GM23248 (cell line): ENCODE data around the gene ZNF593OS. TPM values are rescaled to one million over a fixed set of nuclear protein-coding genes. Genes with fewer than 3 reads are reported as not detected.

ENCODE experiments used
- DNase-seq: peaks from one replicate; pipeline ENCODE4 v3.0.0-alpha.2; 2015
- H2AFZ ChIP-seq: fragments of 200-600 bp; sonication (generic); 2 replicates; pipeline ENCODE4 v1.6.1; 2016; ENCODE audit warnings: antibody characterized with exemption
- H3F3A ChIP-seq: fragments of 200-600 bp; sonication (generic); 2 replicates; pipeline ENCODE4 v1.6.1; 2016; ENCODE audit warnings: mild to moderate bottlenecking, antibody characterized with exemption, mixed run types; ENCODE audit not compliant: insufficient read depth
- H3K27ac ChIP-seq: fragments of 200-600 bp; sonication (generic); 2 replicates; pipeline ENCODE4 v1.5.1; 2016; ENCODE audit warnings: mild to moderate bottlenecking
- H3K27me3 ChIP-seq: fragments of 200-600 bp; sonication (generic); replicated peaks from 2 replicates; pipeline ENCODE4 v1.6.1; 2016; ENCODE audit warnings: mild to moderate bottlenecking; ENCODE audit not compliant: insufficient read depth
- H3K36me3 ChIP-seq: fragments of 200-600 bp; sonication (generic); 2 replicates; pipeline ENCODE4 v1.6.1; 2016; ENCODE audit warnings: low read depth, mild to moderate bottlenecking
- H3K4me1 ChIP-seq: fragments of 200-600 bp; sonication (generic); 2 replicates; pipeline ENCODE4 v1.6.1; 2016; ENCODE audit warnings: mild to moderate bottlenecking; ENCODE audit not compliant: insufficient read depth
- H3K4me2 ChIP-seq: fragments of 200-600 bp; sonication (generic); one replicate; pipeline ENCODE4 v1.6.1; 2016; ENCODE audit warnings: mild to moderate bottlenecking; ENCODE audit not compliant: unreplicated experiment
- H3K4me3 ChIP-seq: fragments of 200-600 bp; sonication (generic); 2 replicates; pipeline ENCODE4 v1.5.1; 2016; ENCODE audit warnings: mild to moderate bottlenecking
- H3K79me2 ChIP-seq: fragments of 200-600 bp; sonication (generic); 2 replicates; pipeline ENCODE4 v1.6.1; 2016; ENCODE audit warnings: mild to moderate bottlenecking; ENCODE audit not compliant: insufficient read depth
- H3K9ac ChIP-seq: fragments of 200-600 bp; sonication (generic); 2 replicates; pipeline ENCODE4 v1.6.1; 2016; ENCODE audit warnings: mild to moderate bottlenecking
- H3K9me2 ChIP-seq: fragments of 200-600 bp; sonication (generic); 2 replicates; pipeline ENCODE4 v1.6.1; 2016; ENCODE audit warnings: mixed run types, mild to moderate bottlenecking, moderate library complexity; ENCODE audit not compliant: insufficient read depth
- H3K9me3 ChIP-seq: fragments of 200-600 bp; sonication (generic); one replicate; pipeline ENCODE4 v1.6.1; 2017; ENCODE audit warnings: low read depth
- H4K20me1 ChIP-seq: fragments of 200-600 bp; sonication (generic); 2 replicates; pipeline ENCODE4 v1.6.0; 2016; ENCODE audit not compliant: insufficient read depth
- EZH2 ChIP-seq: fragments of 200-600 bp; sonication (generic); IDR thresholded peaks from 2 replicates; pipeline ENCODE4 v1.6.1; 2018; ENCODE audit warnings: antibody characterized with exemption, mild to moderate bottlenecking; ENCODE audit not compliant: insufficient read depth, poor library complexity, severe bottlenecking
- EZH2phosphoT487 ChIP-seq: fragments of 200-600 bp; sonication (generic); IDR thresholded peaks from 2 replicates; pipeline ENCODE4 v1.6.1; 2018; ENCODE audit warnings: antibody characterized with exemption, moderate library complexity, mild to moderate bottlenecking, low read depth; ENCODE audit not compliant: insufficient read depth
- WGBS, 2 experiments: methylation state at CpG; one replicate each; pipeline ENCODE4 v1.1.6; 2015 to 2017; ENCODE audit warnings: low lambda C conversion rate in 2 of 2, low coverage in 1 of 2; ENCODE audit errors: missing lambda C conversion rate in 2 of 2; 5-methylcytosine and 5-hydroxymethylcytosine counted together
- in situ Hi-C: fragments of 300-500 bp; cut with MboI; formaldehyde crosslinking; loops from 2 replicates; pipeline ENCODE4 v1.15.0; 2020
- polyA plus RNA-seq: library from polyadenylated mRNA; unstranded; fragments of >200 nt; fragmentation: Nextera tagmentation; extraction: Ambion mirVana; gene quantifications from 2 replicates; pipeline ENCODE4 v1.2.1, GENCODE V29; 2016
- total RNA-seq: library from RNA; depleted of rRNA; stranded (reverse); fragments of >200 nt; shearing (Covaris generic); gene quantifications from 2 replicates; pipeline ENCODE4 v1.2.3, GENCODE V29; 2014

ZNF593OS gene
- total and polyA plus RNA-seq, 2 experiments from 2014 or later, result 0.85 TPM; not detected in 1

DNA sequence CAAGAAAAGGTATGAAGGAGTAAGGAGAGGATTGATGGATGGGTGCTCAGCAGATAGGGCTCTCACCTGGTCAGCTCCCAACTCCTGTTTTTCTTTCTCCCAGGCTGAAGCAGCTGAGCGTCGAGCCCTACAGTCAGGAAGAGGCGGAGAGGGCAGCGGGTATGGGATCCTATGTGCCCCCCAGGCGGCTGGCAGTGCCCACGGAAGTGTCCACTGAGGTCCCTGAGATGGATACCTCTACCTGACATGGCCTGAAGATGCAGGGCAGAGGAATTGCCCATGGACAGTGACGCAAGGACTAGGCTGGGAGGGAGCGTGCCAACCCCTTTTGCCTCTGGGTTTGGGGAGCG is 1.2 kb downstream of the ZNF593OS start:
- peaks cover 14% of the 10 kb centered on the region; the same call in 1 of the 2 replicates for H3K79me2 ChIP-seq
- TF ChIP-seq EZH2phosphoT487 (no peak), EZH2 (no peak)

DNA sequence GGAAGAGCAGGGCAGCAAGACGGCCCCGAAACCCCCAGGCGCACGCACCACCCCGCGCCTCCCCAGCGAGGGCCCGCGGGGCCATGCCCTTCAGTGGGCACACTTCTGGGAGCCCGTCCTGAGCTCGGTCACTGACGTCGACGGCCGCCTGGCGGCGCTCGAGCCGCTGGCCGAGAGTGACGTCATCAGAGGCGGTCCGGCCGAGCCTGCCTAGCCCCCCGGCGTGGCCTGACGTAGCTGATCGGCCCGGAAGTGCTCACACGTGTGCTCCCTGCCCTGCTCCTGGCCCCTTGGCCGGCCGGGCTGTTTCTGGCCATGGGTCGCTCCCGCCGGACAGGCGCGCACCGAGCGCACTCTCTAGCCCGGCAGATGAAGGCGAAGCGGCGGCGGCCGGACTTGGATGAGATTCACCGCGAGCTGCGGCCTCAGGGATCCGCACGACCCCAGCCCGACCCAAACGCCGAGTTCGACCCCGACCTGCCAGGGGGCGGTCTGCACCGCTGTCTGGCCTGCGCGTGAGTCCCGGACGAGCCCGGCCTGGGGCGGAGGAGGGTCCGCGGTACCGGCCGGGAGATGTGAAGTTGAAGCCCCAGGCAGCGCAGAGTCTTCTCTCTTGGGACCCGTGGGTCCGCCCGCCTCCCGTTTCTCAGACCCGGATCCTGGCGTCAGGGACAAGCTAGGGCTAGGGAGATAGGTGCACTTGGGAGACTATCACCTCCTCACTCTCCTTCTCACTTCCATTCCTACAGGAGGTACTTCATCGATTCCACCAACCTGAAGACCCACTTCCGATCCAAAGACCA is 1.8 kb downstream of the ZNF593OS start, which contains the start of gene ZNF593:
ZNF593 (plus strand) TSS at position 240 of the 803 bp plus-strand sequence; CDS start at position 316, 76 bp downstream.
- peak within 1 kb of the TSS; percentile 94 for H2AFZ ChIP-seq
- no peaks in the 10 kb centered on the region for H3K27me3 ChIP-seq
- H4K20me1 ChIP-seq, result no peaks in the 10 kb centered on the region
- DNase-seq, result peak; percentile 98
- TF ChIP-seq EZH2, result no peak
- no peak for TF ChIP-seq EZH2phosphoT487
- H3K4me1 ChIP-seq, result no peaks in the 10 kb centered on the region
- peaks cover 14% of the 10 kb centered on the region; the same call in 1 of the 2 replicates for H3K79me2 ChIP-seq
- WGBS, 2 experiments, result 3 to 4% methylated on average over 57 to 69 of the region's 76 CpGs
- in situ Hi-C loops, result no loop called here
- H3K27ac ChIP-seq, result peak within 1 kb of the TSS; percentile 29; the same call in 1 of the 2 replicates
- H3K9me3 ChIP-seq, result no peaks in the 10 kb centered on the region
- H3K36me3 ChIP-seq, result no peaks in the 10 kb centered on the region
- no peaks in the 10 kb centered on the region for H3F3A ChIP-seq
- H3K9me2 ChIP-seq, result no peaks in the 10 kb centered on the region
- H3K4me2 ChIP-seq, result peak within 1 kb of the TSS; percentile 98
- H3K4me3 ChIP-seq, result peak within 1 kb of the TSS; percentile 96
- peak within 1 kb of the TSS; percentile 93 for H3K9ac ChIP-seq

More for the DNA sequence above, 1.2 kb downstream of the ZNF593OS start:
- Histone ChIP-seq H3K9me3 (no peaks in the 10 kb centered on the region), H2AFZ (peak overlapping the region; percentile 94), H3K27ac (no peak overlapping the region), H3K36me3 (no peaks in the 10 kb centered on the region), H3K4me3 (peak overlapping the region; percentile 96), H3K9ac (peak overlapping the region; percentile 93), H3K4me1 (no peaks in the 10 kb centered on the region), H3K9me2 (no peaks in the 10 kb centered on the region), H4K20me1 (no peaks in the 10 kb centered on the region), H3K27me3 (no peaks in the 10 kb centered on the region), H3F3A (no peaks in the 10 kb centered on the region), H3K4me2 (peak overlapping the region; percentile 98)
- peak; percentile 14 for DNase-seq
- WGBS, 2 experiments, result 71 to 72% methylated on average over 8 to 9 of the region's 9 CpGs
- in situ Hi-C loops, result no loop called here

DNA sequence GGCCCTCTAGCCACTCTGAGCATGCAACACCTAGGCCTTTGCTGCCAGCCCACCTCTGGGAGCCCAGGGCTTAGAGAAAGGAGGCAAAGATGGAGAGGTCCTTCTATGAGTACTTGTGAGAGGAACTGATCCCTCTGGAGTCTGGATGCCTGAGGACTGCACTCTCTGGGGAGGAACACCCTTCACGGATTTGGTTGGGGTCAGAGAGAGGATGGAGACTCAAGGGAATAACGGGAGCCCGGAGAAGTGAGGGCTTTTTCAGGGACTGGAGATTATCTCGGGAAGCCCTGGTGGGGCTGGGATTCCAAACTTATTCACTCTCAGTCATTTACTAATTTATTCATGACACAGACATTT is 2.5 kb downstream of the ZNF593OS start:
- WGBS, 2 experiments, result 39 to 48% methylated on average over 4 of the region's 4 CpGs
- H3K9me2 ChIP-seq, result no peaks in the 10 kb centered on the region
- no peaks in the 10 kb centered on the region for H3K27me3 ChIP-seq
- in situ Hi-C loops, result no loop called here
- no peaks in the 10 kb centered on the region for H3K9me3 ChIP-seq
- peaks cover 14% of the 10 kb centered on the region; the same call in 1 of the 2 replicates for H3K79me2 ChIP-seq
- peak overlapping the region; percentile 94 for H2AFZ ChIP-seq
- H3K4me2 ChIP-seq, result no peak overlapping the region
- TF ChIP-seq EZH2phosphoT487 (no peak), EZH2 (no peak)
- H3K4me1 ChIP-seq, result no peaks in the 10 kb centered on the region
- H3K4me3 ChIP-seq, result peak overlapping the region; percentile 96; the same call in 1 of the 2 replicates
- no peaks in the 10 kb centered on the region for H4K20me1 ChIP-seq
- H3K9ac ChIP-seq, result peak overlapping the region; percentile 93; the same call in 1 of the 2 replicates
- H3K27ac ChIP-seq, result no peak overlapping the region
- DNase-seq, result no peak
- H3F3A ChIP-seq, result no peaks in the 10 kb centered on the region
- no peaks in the 10 kb centered on the region for H3K36me3 ChIP-seq

DNA sequence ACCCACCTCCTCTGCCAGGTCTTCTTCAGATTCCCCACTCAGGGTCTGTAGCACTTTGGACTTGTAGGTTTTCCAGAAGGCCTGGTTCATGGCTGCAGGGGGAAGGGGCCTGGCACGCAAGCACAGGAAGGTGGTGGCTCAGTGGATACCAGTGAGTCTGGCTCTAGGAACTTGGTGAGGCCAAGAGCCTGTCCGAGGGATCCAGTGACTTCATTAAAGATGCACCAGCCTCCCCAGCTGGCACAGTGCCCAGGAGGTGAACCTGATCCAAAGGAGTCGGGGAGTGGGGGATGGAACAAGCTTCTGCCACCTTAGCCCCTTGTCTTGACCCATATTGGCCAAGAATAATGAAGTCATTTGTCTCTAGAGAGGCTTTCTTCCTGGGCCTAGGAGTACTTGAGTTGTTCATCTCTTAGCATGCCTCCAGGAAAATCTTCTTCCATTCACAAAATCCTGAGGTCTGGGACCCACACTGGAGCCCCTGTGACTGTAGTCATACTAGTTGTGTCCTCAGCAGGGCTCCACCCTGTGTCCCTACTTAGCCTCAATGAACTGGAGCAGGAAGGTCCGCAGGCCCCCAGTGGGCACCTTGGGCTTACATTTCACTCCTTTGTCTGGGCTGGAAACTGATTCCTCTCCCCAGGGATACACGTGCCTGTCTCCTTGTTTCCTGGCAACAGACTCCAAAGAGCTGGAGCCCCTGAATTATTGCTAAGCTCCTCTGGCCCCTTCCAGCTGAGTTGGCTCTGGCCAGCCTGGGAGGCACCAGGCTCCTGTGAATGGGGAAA is 3.0 kb downstream of the ZNF593OS start, which contains the start of gene C1orf232:
C1orf232 (minus strand) TSS at position 554 of the 788 bp plus-strand sequence; CDS start at position 90, 464 bp downstream.
- no peak for DNase-seq
- Histone ChIP-seq H3K4me2 (peak within 1 kb of the TSS; percentile 98), H3K27ac (peak within 1 kb of the TSS; percentile 29; the same call in 1 of the 2 replicates), H2AFZ (peak within 1 kb of the TSS; percentile 94), H3K36me3 (no peaks in the 10 kb centered on the region), H3K9me3 (no peaks in the 10 kb centered on the region), H3K9ac (peak within 1 kb of the TSS; percentile 93), H3K79me2 (peaks cover 14% of the 10 kb centered on the region; the same call in 1 of the 2 replicates), H4K20me1 (no peaks in the 10 kb centered on the region), H3K9me2 (no peaks in the 10 kb centered on the region), H3K4me3 (peak within 1 kb of the TSS; percentile 96), H3F3A (no peaks in the 10 kb centered on the region), H3K4me1 (no peaks in the 10 kb centered on the region), H3K27me3 (peaks cover 5% of the 10 kb centered on the region; the same call in 1 of the 2 replicates)
- no peak for TF ChIP-seq EZH2phosphoT487
- TF ChIP-seq EZH2, result no peak
- 50 to 60% methylated on average over 5 of the region's 5 CpGs for WGBS, 2 experiments
- in situ Hi-C loops, result no loop called here
